CD4-positive, alpha-beta T cell treated with Interleukin-2 at 100 ng/mL for 4 hours (primary cell): ENCODE data around the gene FOXP2.

Experiments
- DNase-seq: peaks from one replicate; pipeline ENCODE4 v3.0.0-alpha.2; 2020; ENCODE audit warnings: low spot score

The FOXP2 gene

GRCh38 chr7:114657279-114657678 lies 242.7 kb downstream of the FOXP2 start:
- DNase-seq: no peak

GRCh38 chr7:114658216-114658615 lies 243.6 kb downstream of the FOXP2 start:
- no peak for DNase-seq

GRCh38 chr7:114659409-114660125 lies 245.0 kb downstream of the FOXP2 start:
- no peak for DNase-seq

GRCh38 chr7:114660126-114660486 lies 245.5 kb downstream of the FOXP2 start:
- no peak for DNase-seq

GRCh38 chr7:114660753-114661152 lies 246.1 kb downstream of the FOXP2 start:
- no peak for DNase-seq

- DNase-seq: no peak
Measured at GRCh38 chr7:114662002-114662677, 247.5 kb downstream of the FOXP2 start.

GRCh38 chr7:114663502-114663901 lies 248.9 kb downstream of the FOXP2 start:
- no peak for DNase-seq

GRCh38 chr7:114670676-114671075 lies 256.1 kb downstream of the FOXP2 start:
- DNase-seq: no peak

GRCh38 chr7:114671563-114672123 lies 257.0 kb downstream of the FOXP2 start:
- DNase-seq: no peak

- no peak for DNase-seq
Measured at GRCh38 chr7:114678116-114678515, 263.5 kb downstream of the FOXP2 start.

- DNase-seq: no peak
Measured at GRCh38 chr7:114687238-114687637, 272.6 kb downstream of the FOXP2 start.

GRCh38 chr7:114688443-114689055 lies 273.9 kb downstream of the FOXP2 start:
- DNase-seq: no peak

- DNase-seq: no peak
Measured at GRCh38 chr7:114689406-114689805, 274.8 kb downstream of the FOXP2 start.

- no peak for DNase-seq
Measured at GRCh38 chr7:114691605-114692004, 277.0 kb downstream of the FOXP2 start.

- DNase-seq: no peak
Measured at GRCh38 chr7:114695182-114695581, 280.6 kb downstream of the FOXP2 start.

- no peak for DNase-seq
Measured at GRCh38 chr7:114700247-114700928, 285.8 kb downstream of the FOXP2 start.

GRCh38 chr7:114703677-114704076 lies 289.1 kb downstream of the FOXP2 start:
- no peak for DNase-seq

- DNase-seq: no peak
Measured at GRCh38 chr7:114708646-114709045, 294.0 kb downstream of the FOXP2 start.

- DNase-seq: no peak
Measured at GRCh38 chr7:114710499-114710898, 295.9 kb downstream of the FOXP2 start.

GRCh38 chr7:114711241-114711640 lies 296.6 kb downstream of the FOXP2 start:
- DNase-seq: no peak

GRCh38 chr7:114715907-114716306 lies 301.3 kb downstream of the FOXP2 start:
- DNase-seq: no peak

- DNase-seq: no peak
Measured at GRCh38 chr7:114718861-114719260, 304.2 kb downstream of the FOXP2 start.
